ENCODE data around the gene SRCAP.

The SRCAP gene

GRCh38 chr16:30720694-30721093, 21.7 kb downstream of the SRCAP start:
- TF ChIP-seq RAD21 (IDR thresholded peaks at IDR 0.05; ENCODE audit: low read depth) (no peak), CREB1 (IDR thresholded peaks at IDR 0.05; ENCODE audit: low read depth) (no peak), NFIC (IDR thresholded peaks at IDR 0.05) (no peak), YY1 (IDR thresholded peaks at IDR 0.05; ENCODE audit: low read depth) (no peak), FOXM1 (IDR thresholded peaks at IDR 0.05; ENCODE audit: borderline replicate concordance, low read depth) (no peak), REST (IDR thresholded peaks at IDR 0.05; ENCODE audit: low read depth) (no peak), EP300 (IDR thresholded peaks at IDR 0.05; ENCODE audit: borderline replicate concordance) (no peak), TEAD4 (IDR thresholded peaks at IDR 0.05) (no peak), TCF12 (IDR thresholded peaks at IDR 0.05; ENCODE audit: low read depth) (no peak), TAF1 (IDR thresholded peaks at IDR 0.05; ENCODE audit: low read depth) (no peak), EGR1 (IDR thresholded peaks at IDR 0.05) (no peak)
- TF ChIP-seq, protein P1, sequence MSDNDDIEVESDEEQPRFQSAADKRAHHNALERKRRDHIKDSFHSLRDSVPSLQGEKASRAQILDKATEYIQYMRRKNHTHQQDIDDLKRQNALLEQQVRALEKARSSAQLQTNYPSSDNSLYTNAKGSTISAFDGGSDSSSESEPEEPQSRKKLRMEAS (IDR thresholded peaks at IDR 0.05), result no peak
- TF ChIP-seq, protein P2, sequence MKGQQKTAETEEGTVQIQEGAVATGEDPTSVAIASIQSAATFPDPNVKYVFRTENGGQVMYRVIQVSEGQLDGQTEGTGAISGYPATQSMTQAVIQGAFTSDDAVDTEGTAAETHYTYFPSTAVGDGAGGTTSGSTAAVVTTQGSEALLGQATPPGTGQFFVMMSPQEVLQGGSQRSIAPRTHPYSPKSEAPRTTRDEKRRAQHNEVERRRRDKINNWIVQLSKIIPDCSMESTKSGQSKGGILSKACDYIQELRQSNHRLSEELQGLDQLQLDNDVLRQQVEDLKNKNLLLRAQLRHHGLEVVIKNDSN (IDR thresholded peaks at IDR 0.05), result no peak

DNA sequence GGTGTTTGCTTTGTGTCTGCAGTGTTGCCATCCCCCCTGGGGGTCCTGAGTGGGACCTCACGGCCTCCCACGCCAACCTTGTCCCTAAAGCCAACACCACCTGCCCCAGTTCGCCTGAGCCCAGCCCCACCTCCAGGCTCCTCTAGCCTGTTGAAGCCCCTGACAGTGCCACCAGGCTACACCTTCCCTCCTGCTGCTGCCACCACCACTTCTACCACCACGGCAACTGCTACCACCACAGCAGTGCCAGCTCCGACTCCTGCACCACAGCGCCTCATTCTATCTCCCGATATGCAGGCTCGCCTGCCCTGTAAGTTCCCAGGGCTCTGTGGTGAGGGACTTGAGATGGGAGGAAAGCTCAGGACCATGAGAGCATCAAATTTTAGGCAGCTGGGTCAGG, 22.2 kb downstream of the SRCAP start:
- TF ChIP-seq YY1 (IDR thresholded peaks at IDR 0.05; ENCODE audit: low read depth) (no peak), CREB1 (IDR thresholded peaks at IDR 0.05; ENCODE audit: low read depth) (no peak), RAD21 (IDR thresholded peaks at IDR 0.05; ENCODE audit: low read depth) (no peak), TCF12 (IDR thresholded peaks at IDR 0.05; ENCODE audit: low read depth) (no peak), ZBTB7A (IDR thresholded peaks at IDR 0.05; ENCODE audit: low read depth) (no peak), TEAD4 (IDR thresholded peaks at IDR 0.05) (no peak), NFIC (IDR thresholded peaks at IDR 0.05) (no peak), CEBPB (IDR thresholded peaks at IDR 0.05) (no peak), EP300 (IDR thresholded peaks at IDR 0.05; ENCODE audit: borderline replicate concordance) (no peak), EGR1 (IDR thresholded peaks at IDR 0.05) (no peak), REST (IDR thresholded peaks at IDR 0.05; ENCODE audit: low read depth) (no peak), FOXM1 (IDR thresholded peaks at IDR 0.05; ENCODE audit: borderline replicate concordance, low read depth) (no peak), TAF1 (IDR thresholded peaks at IDR 0.05; ENCODE audit: low read depth) (no peak)
- TF ChIP-seq, protein P2 (IDR thresholded peaks at IDR 0.05), result no peak
- TF ChIP-seq, protein P1 (IDR thresholded peaks at IDR 0.05), result no peak

DNA sequence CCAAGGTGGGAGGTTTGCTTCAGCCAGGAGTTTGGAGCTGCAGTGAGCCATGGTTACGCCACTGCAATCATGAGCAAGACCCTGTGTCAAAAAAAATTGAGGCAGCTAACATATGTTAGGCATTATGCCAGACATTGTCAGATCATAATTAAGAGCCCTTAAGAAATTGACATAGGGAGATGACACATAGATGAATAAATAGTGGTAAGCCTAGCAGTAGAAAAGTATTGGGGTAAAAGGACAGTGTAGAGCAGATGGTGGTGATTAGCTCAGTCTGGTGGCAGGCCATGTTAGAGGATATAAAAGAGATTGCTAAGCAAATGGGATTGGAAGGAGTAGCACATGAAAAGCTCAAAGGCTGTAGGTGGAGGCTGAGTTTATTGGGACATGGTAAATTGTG, 22.6 kb downstream of the SRCAP start:
- TF ChIP-seq, protein P2 (IDR thresholded peaks at IDR 0.05), result no peak
- TF ChIP-seq, protein P1 (IDR thresholded peaks at IDR 0.05), result no peak
- TF ChIP-seq TAF1 (IDR thresholded peaks at IDR 0.05; ENCODE audit: low read depth) (no peak), TCF12 (IDR thresholded peaks at IDR 0.05; ENCODE audit: low read depth) (no peak), YY1 (IDR thresholded peaks at IDR 0.05; ENCODE audit: low read depth) (no peak), ZBTB7A (IDR thresholded peaks at IDR 0.05; ENCODE audit: low read depth) (no peak), TEAD4 (IDR thresholded peaks at IDR 0.05) (no peak), CEBPB (IDR thresholded peaks at IDR 0.05) (no peak)

DNA sequence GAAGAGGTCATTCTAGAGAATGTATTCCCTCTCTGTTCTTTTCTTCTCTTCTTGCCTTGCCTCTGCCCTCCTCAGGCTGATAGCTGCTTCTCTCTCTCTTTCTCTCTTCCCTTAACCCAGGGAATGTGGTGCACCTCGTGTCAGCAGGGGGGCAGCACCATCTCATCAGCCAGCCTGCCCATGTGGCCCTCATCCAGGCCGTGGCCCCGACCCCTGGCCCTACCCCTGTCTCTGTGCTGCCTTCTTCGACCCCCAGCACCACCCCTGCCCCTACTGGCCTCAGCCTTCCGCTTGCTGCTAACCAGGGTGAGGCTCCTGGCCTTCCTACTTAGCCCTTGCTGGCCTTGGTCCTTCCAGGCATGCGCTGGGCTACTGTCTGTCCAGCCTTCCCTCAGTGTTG, 23.5 kb downstream of the SRCAP start:
- no peak for TF ChIP-seq RAD21 (IDR thresholded peaks at IDR 0.05; ENCODE audit: low read depth)
- no peak for TF ChIP-seq ZBTB7A (IDR thresholded peaks at IDR 0.05; ENCODE audit: low read depth)
- no peak for TF ChIP-seq YY1 (IDR thresholded peaks at IDR 0.05; ENCODE audit: low read depth)
- no peak for TF ChIP-seq EP300 (IDR thresholded peaks at IDR 0.05; ENCODE audit: borderline replicate concordance)
- TF ChIP-seq, protein P2 (IDR thresholded peaks at IDR 0.05), result no peak
- TF ChIP-seq CREB1 (IDR thresholded peaks at IDR 0.05; ENCODE audit: low read depth), result no peak
- TF ChIP-seq REST (IDR thresholded peaks at IDR 0.05; ENCODE audit: low read depth), result no peak
- TF ChIP-seq TCF12 (IDR thresholded peaks at IDR 0.05; ENCODE audit: low read depth), result no peak
- no peak for TF ChIP-seq FOXM1 (IDR thresholded peaks at IDR 0.05; ENCODE audit: borderline replicate concordance, low read depth)
- TF ChIP-seq TEAD4 (IDR thresholded peaks at IDR 0.05), result no peak
- TF ChIP-seq CEBPB (IDR thresholded peaks at IDR 0.05), result no peak
- TF ChIP-seq NFIC (IDR thresholded peaks at IDR 0.05), result no peak
- TF ChIP-seq TAF1 (IDR thresholded peaks at IDR 0.05; ENCODE audit: low read depth), result no peak
- no peak for TF ChIP-seq EGR1 (IDR thresholded peaks at IDR 0.05)

Data from Ishikawa (cell line).